Activated CD8-positive, alpha-beta T cell treated with anti-CD3 and anti-CD28 coated beads for 36 hours (primary cell): ENCODE results near the gene IRF2BP2. TPM values are rescaled to one million over a fixed set of nuclear protein-coding genes. Genes with fewer than 3 reads are reported as not detected.

ENCODE experiments used
- ATAC-seq: fragments of 200-7000 bp; cut with Tn5 transposase; one replicate; pipeline ENCODE4 v1.10.0; 2021; ENCODE audit warnings: mild to moderate bottlenecking, moderate library complexity
- CTCF ChIA-PET: fragments of 350-600 bp; sonication (Branson Sonifier 250); formaldehyde crosslinking; loops from one replicate; lab custom pipeline; 2021; ENCODE audit warnings: antibody characterized with exemption; lab: Charles Lee
- POLR2A ChIA-PET: fragments of 350-600 bp; sonication (Branson Sonifier 250); formaldehyde crosslinking; loops from one replicate; lab custom pipeline; 2021; ENCODE audit warnings: antibody characterized with exemption; lab: Charles Lee
- DNase-seq: peaks from one replicate; pipeline ENCODE4 v3.0.0-alpha.2; 2020
- H3K27ac Mint-ChIP-seq: one replicate; pipeline ENCODE4 v1.8.0; 2021; ENCODE audit warnings: mild to moderate bottlenecking, mixed read lengths
- H3K27me3 Mint-ChIP-seq: one replicate; pipeline ENCODE4 v1.8.0; 2021; ENCODE audit warnings: mixed read lengths
- H3K36me3 Mint-ChIP-seq: one replicate; pipeline ENCODE4 v1.8.0; 2021; ENCODE audit warnings: low read depth, mixed read lengths
- H3K4me1 Mint-ChIP-seq: one replicate; pipeline ENCODE4 v1.8.0; 2021; ENCODE audit warnings: low read depth, mixed read lengths
- H3K4me3 Mint-ChIP-seq: one replicate; pipeline ENCODE4 v1.8.0; 2021; ENCODE audit warnings: mild to moderate bottlenecking, moderate library complexity, mixed read lengths
- H3K9me3 Mint-ChIP-seq: one replicate; pipeline ENCODE4 v1.8.0; 2021; ENCODE audit warnings: mixed read lengths
- CTCF ChIP-seq: fragments of 200-600 bp; IDR thresholded peaks from one replicate; pipeline ENCODE4 v1.8.0; 2022; ENCODE audit warnings: antibody characterized with exemption, mild to moderate bottlenecking
- intact Hi-C: fragments of 100-400 bp; cut with micrococcal nuclease; formaldehyde crosslinking; loops from one replicate; pipeline ENCODE4 v1.10.0; 2022
- total RNA-seq, 2 experiments: library from RNA; stranded (reverse); gene quantifications; one replicate each; pipeline ENCODE4 v1.2.3, GENCODE V29; 2021

IRF2BP2 gene
- total RNA-seq, 2 experiments from 2014 or later = 148 to 155 TPM

GRCh38 chr1:234647758-234648157 is 37.8 kb upstream of the IRF2BP2 start:
- Mint-ChIP-seq H3K9me3 (peaks cover 6% of the 10 kb centered on the region), H3K27me3 (no peaks in the 10 kb centered on the region), H3K4me3 (no peak overlapping the region), H3K36me3 (no peaks in the 10 kb centered on the region), H3K4me1 (no peaks in the 10 kb centered on the region), H3K27ac (no peak overlapping the region)
- DNase-seq = no peak
- intact Hi-C loops = no loop called here
- ChIA-PET POLR2A (interaction anchor here (1.0 kb wide), 1 partner anchor 48 kb away, joined by 3 read pairs; no protein-coding TSS in a partner anchor), CTCF (no interaction called here)
- no peak for ATAC-seq
- TF ChIP-seq CTCF = no peak

GRCh38 chr1:234647245-234647644 is 37.3 kb upstream of the IRF2BP2 start:
- H3K36me3 Mint-ChIP-seq = no peaks in the 10 kb centered on the region
- H3K4me3 Mint-ChIP-seq = no peak overlapping the region
- POLR2A ChIA-PET = interaction anchor here (1.0 kb wide), 1 partner anchor 47 kb away, joined by 3 read pairs; no protein-coding TSS in a partner anchor
- H3K27ac Mint-ChIP-seq = no peak overlapping the region
- ATAC-seq = no peak
- H3K27me3 Mint-ChIP-seq = no peaks in the 10 kb centered on the region
- peaks cover 6% of the 10 kb centered on the region for H3K9me3 Mint-ChIP-seq
- no peak for TF ChIP-seq CTCF
- H3K4me1 Mint-ChIP-seq = no peaks in the 10 kb centered on the region
- intact Hi-C loops = no loop called here
- CTCF ChIA-PET = no interaction called here
- DNase-seq = no peak

DNA sequence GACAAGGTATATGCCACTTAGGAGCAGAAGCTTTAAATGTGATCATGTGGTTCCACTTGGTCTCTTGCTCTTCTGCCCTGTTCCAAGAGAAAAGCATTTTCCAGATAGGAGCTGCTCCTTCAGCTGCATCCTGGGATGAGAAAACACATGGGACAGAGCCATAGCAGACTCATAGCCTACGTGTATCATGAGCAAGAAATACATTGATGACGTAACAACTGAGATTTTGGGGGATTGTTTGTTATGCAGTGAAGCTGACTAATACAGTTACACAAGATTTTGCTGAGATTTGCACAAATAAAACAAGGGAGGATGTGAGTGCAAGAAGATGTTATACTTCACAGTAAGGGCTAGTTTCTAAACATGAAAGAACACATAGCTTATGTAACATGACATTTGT is 36.0 kb upstream of the IRF2BP2 start:
- Mint-ChIP-seq H3K4me3 (no peak overlapping the region), H3K4me1 (peaks cover 2% of the 10 kb centered on the region), H3K27ac (no peak overlapping the region), H3K27me3 (no peaks in the 10 kb centered on the region), H3K9me3 (peaks cover 6% of the 10 kb centered on the region), H3K36me3 (no peaks in the 10 kb centered on the region)
- DNase-seq (no peak), ATAC-seq (no peak)
- POLR2A ChIA-PET = no interaction called here
- CTCF ChIA-PET = interaction anchor here (3.0 kb wide), 1 partner anchor 13 kb away, joined by 7 read pairs; no protein-coding TSS in a partner anchor
- intact Hi-C loops = no loop called here
- TF ChIP-seq CTCF = no peak

GRCh38 chr1:234645474-234645953 is 35.5 kb upstream of the IRF2BP2 start:
- Mint-ChIP-seq H3K9me3 (peaks cover 6% of the 10 kb centered on the region), H3K27me3 (no peaks in the 10 kb centered on the region), H3K36me3 (no peaks in the 10 kb centered on the region), H3K4me1 (peaks cover 2% of the 10 kb centered on the region), H3K4me3 (no peak overlapping the region), H3K27ac (no peak overlapping the region)
- no peak for TF ChIP-seq CTCF
- CTCF ChIA-PET = interaction anchor here (3.0 kb wide), 1 partner anchor 12 kb away, joined by 7 read pairs; no protein-coding TSS in a partner anchor
- intact Hi-C loops = no loop called here
- ATAC-seq (no peak), DNase-seq (no peak)
- POLR2A ChIA-PET = no interaction called here

- Mint-ChIP-seq H3K27ac (no peak overlapping the region), H3K4me1 (peaks cover 4% of the 10 kb centered on the region), H3K9me3 (peaks cover 6% of the 10 kb centered on the region), H3K4me3 (no peak overlapping the region), H3K27me3 (no peaks in the 10 kb centered on the region), H3K36me3 (no peaks in the 10 kb centered on the region)
- TF ChIP-seq CTCF = no peak
- DNase-seq (no peak), ATAC-seq (no peak)
- intact Hi-C loops = no loop called here
- ChIA-PET POLR2A (no interaction called here), CTCF (interaction anchor here (3.0 kb wide), 1 partner anchor 12 kb away, joined by 7 read pairs; no protein-coding TSS in a partner anchor)
Observed at GRCh38 chr1:234644928-234645327, 35.0 kb upstream of the IRF2BP2 start.
